ENCODE data around the gene ARID1B. TPM values are rescaled to one million over a fixed set of nuclear protein-coding genes. Genes with fewer than 3 reads are reported as not detected.

ARID1B gene
- total RNA-seq, 1 experiment from 2014 or later = 24.2 TPM

DNA sequence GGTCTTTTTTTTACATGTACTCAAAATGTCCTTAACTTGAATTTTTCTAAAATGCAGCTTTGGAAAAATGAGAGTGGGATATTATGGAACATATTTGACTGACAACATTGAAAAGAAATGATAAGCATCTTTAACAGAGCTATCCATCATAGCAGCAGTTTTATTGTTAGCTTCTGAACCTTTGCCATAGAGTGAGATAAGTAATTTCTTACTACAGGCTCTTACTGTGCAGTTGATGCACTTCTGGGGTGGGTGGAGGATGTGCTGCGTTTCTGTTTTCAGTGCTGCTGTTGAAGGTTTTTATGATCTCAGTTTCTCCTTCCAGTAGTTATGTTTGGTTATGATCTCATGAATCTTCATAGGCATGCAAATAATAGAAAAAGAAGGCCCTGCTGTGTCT lies 279.1 kb downstream of the ARID1B start:
- Histone ChIP-seq H3K27me3 (ENCODE audit: low read length) (no peaks in the 10 kb centered on the region), H3K9me2 (replicated peaks; ENCODE audit: low read length) (no peaks in the 10 kb centered on the region), H3K4me3 (ENCODE audit: low read length) (no peak overlapping the region), H2AFZ (ENCODE audit: low read length) (no peak overlapping the region), H3F3A (ENCODE audit: low read length, unreplicated experiment) (no peaks in the 10 kb centered on the region), H3K27ac (ENCODE audit: low read length) (no peak overlapping the region), H4K20me1 (ENCODE audit: low read length) (no peaks in the 10 kb centered on the region), H3K79me2 (ENCODE audit: low read length) (no peaks in the 10 kb centered on the region), H3K4me2 (ENCODE audit: low read length) (no peak overlapping the region), H3K4me1 (ENCODE audit: insufficient read depth, low read length) (no peaks in the 10 kb centered on the region), H3K36me3 (ENCODE audit: low read depth, low read length) (no peaks in the 10 kb centered on the region), H3K9me3 (ENCODE audit: low read length) (no peaks in the 10 kb centered on the region), H3K9ac (ENCODE audit: low read length) (no peak overlapping the region)
- ATAC-seq = no peak
- TF ChIP-seq EZH2phosphoT487 (IDR thresholded peaks at IDR 0.05; ENCODE audit: borderline replicate concordance, low read length) (no peak), EZH2 (IDR thresholded peaks at IDR 0.05; ENCODE audit: low read length, unreplicated experiment) (no peak)
- TF ChIP-seq, protein P1, sequence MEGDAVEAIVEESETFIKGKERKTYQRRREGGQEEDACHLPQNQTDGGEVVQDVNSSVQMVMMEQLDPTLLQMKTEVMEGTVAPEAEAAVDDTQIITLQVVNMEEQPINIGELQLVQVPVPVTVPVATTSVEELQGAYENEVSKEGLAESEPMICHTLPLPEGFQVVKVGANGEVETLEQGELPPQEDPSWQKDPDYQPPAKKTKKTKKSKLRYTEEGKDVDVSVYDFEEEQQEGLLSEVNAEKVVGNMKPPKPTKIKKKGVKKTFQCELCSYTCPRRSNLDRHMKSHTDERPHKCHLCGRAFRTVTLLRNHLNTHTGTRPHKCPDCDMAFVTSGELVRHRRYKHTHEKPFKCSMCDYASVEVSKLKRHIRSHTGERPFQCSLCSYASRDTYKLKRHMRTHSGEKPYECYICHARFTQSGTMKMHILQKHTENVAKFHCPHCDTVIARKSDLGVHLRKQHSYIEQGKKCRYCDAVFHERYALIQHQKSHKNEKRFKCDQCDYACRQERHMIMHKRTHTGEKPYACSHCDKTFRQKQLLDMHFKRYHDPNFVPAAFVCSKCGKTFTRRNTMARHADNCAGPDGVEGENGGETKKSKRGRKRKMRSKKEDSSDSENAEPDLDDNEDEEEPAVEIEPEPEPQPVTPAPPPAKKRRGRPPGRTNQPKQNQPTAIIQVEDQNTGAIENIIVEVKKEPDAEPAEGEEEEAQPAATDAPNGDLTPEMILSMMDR (conservative IDR thresholded peaks at IDR 0.05; ENCODE audit: low read depth, low read length) = no peak
- no peak for DNase-seq
- intact Hi-C loops (cut with micrococcal nuclease) = no loop called here
- ChIA-PET CTCF (no interaction called here), POLR2A (ENCODE audit: unreplicated experiment) (no interaction called here)
- BruUV-seq (replicated peaks) = no TSS peak

DNA sequence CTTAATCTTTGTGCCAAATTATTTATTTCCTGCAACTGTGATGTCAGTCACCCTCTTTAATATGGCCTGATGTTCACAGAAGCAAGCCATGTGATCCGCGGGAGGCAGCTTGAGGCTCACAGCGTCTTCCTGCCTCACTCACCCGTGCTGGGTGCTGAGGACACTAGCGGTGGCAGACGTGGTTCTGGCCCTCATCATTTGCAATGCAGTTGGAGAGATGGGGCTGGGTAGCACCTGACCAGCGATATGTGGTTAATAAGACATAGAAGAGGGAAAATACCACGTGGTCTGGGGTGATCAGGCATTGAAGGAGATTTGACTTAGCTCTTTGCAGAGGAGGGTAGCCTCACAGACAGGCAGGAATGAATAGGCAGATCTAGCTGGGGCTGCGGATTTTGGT lies 281.4 kb downstream of the ARID1B start:
- Histone ChIP-seq H3K9me3 (ENCODE audit: low read length) (no peaks in the 10 kb centered on the region), H3K27me3 (ENCODE audit: low read length) (no peaks in the 10 kb centered on the region), H3K4me3 (ENCODE audit: low read length) (no peak overlapping the region), H3K9me2 (replicated peaks; ENCODE audit: low read length) (no peaks in the 10 kb centered on the region), H3F3A (ENCODE audit: low read length, unreplicated experiment) (no peaks in the 10 kb centered on the region), H3K36me3 (ENCODE audit: low read depth, low read length) (no peaks in the 10 kb centered on the region), H3K9ac (ENCODE audit: low read length) (no peak overlapping the region), H4K20me1 (ENCODE audit: low read length) (no peaks in the 10 kb centered on the region), H2AFZ (ENCODE audit: low read length) (no peak overlapping the region), H3K4me1 (ENCODE audit: insufficient read depth, low read length) (peaks cover 8% of the 10 kb centered on the region), H3K4me2 (ENCODE audit: low read length) (no peak overlapping the region), H3K27ac (ENCODE audit: low read length) (no peak overlapping the region), H3K79me2 (ENCODE audit: low read length) (no peaks in the 10 kb centered on the region)
- ChIA-PET POLR2A (ENCODE audit: unreplicated experiment) (interaction anchor here (0.5 kb wide), 1 partner anchor 105 kb away, joined by 3 read pairs; no protein-coding TSS in a partner anchor), CTCF (no interaction called here)
- no TSS peak for BruUV-seq (replicated peaks)
- intact Hi-C loops (cut with micrococcal nuclease) = no loop called here
- TF ChIP-seq, protein P1 (conservative IDR thresholded peaks at IDR 0.05; ENCODE audit: low read depth, low read length) = no peak
- no peak for TF ChIP-seq EZH2phosphoT487 (IDR thresholded peaks at IDR 0.05; ENCODE audit: borderline replicate concordance, low read length)
- TF ChIP-seq EZH2 (IDR thresholded peaks at IDR 0.05; ENCODE audit: low read length, unreplicated experiment) = no peak
- ATAC-seq = no peak
- DNase-seq = no peak

DNA sequence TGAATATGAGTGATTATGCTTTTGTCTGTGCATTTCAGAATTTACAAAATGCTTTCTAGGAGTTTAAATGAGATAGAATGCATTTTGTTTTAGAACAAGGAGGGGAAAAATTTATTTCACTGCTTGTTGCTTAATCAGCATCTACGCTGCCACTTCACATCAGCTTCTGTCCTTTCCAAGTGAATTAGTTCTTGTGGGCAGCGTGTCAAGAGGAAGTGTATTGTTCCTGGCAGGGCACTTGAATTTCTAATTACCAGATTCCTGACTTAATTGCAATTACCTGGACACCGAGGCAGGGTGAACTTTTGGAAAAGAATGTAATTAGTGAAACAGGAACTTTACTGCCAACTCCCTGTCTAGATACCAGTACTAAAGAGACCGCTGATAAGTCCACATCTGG lies 282.6 kb downstream of the ARID1B start:
- intact Hi-C loops (cut with micrococcal nuclease) = no loop called here
- CTCF ChIA-PET = no interaction called here

More for the DNA sequence above, 282.6 kb downstream of the ARID1B start:
- H3K36me3 ChIP-seq (ENCODE audit: low read depth, low read length) = no peaks in the 10 kb centered on the region
- H4K20me1 ChIP-seq (ENCODE audit: low read length) = no peaks in the 10 kb centered on the region
- no peaks in the 10 kb centered on the region for H3K9me2 ChIP-seq (replicated peaks; ENCODE audit: low read length)
- TF ChIP-seq EZH2 (IDR thresholded peaks at IDR 0.05; ENCODE audit: low read length, unreplicated experiment) (no peak), EZH2phosphoT487 (IDR thresholded peaks at IDR 0.05; ENCODE audit: borderline replicate concordance, low read length) (no peak)
- TF ChIP-seq, protein P1 (conservative IDR thresholded peaks at IDR 0.05; ENCODE audit: low read depth, low read length) = no peak
- H3K79me2 ChIP-seq (ENCODE audit: low read length) = 0 out of 2 replicates have a peak, but pooled peaks cover 6% of the 10 kb centered on the region
- H2AFZ ChIP-seq (ENCODE audit: low read length) = no peak overlapping the region
- POLR2A ChIA-PET (ENCODE audit: unreplicated experiment) = no interaction called here
- no peak overlapping the region for H3K27ac ChIP-seq (ENCODE audit: low read length)
- H3F3A ChIP-seq (ENCODE audit: low read length, unreplicated experiment) = no peaks in the 10 kb centered on the region
- no peak overlapping the region for H3K9ac ChIP-seq (ENCODE audit: low read length)
- peaks cover 14% of the 10 kb centered on the region for H3K4me1 ChIP-seq (ENCODE audit: insufficient read depth, low read length)
- H3K9me3 ChIP-seq (ENCODE audit: low read length) = no peaks in the 10 kb centered on the region
- no peak overlapping the region for H3K4me2 ChIP-seq (ENCODE audit: low read length)
- H3K4me3 ChIP-seq (ENCODE audit: low read length) = no peak overlapping the region
- BruUV-seq (replicated peaks) = no TSS peak
- ATAC-seq = no peak
- DNase-seq = no peak
- H3K27me3 ChIP-seq (ENCODE audit: low read length) = no peaks in the 10 kb centered on the region
